K562 (cell line): ENCODE results near the gene CSKMT. TPM values are rescaled to one million over a fixed set of nuclear protein-coding genes. Genes with fewer than 3 reads are reported as not detected.

ENCODE experiments used
- ATAC-seq: fragments of 200-7000 bp; cut with Tn5 transposase; 3 replicates; pipeline ENCODE4 v1.9.1; 2020; ENCODE audit warnings: moderate library complexity
- BruUV-seq: library from RNA; stranded (reverse); fragments of 400-500 nt; replicated peaks from 2 replicates; lab custom pipeline; 2021; lab: Mats Ljungman, UMichigan
- CTCF ChIA-PET: fragments of 300-600 bp; formaldehyde crosslinking; extraction: SDS; loops from one replicate; lab custom pipeline; 2021; ENCODE audit warnings: low intra/inter-chr PET ratio; lab: Yijun Ruan, JAX
- POLR2A ChIA-PET: fragments of 300-600, 350-650 bp; sonication (Branson Sonifier 250); formaldehyde crosslinking; extraction: SDS; loops from one replicate; lab custom pipeline; 2021; ENCODE audit warnings: antibody characterized with exemption, inconsistent platforms; lab: Yijun Ruan, JAX
- DNase-seq, 4 experiments: peaks; one replicate each; pipeline versions ENCODE4 v3.0.0 to v3.0.0-alpha.2; 2011 to 2018; ENCODE audit warnings: low spot score in 3 of 4, mixed read lengths in 3 of 4; ENCODE audit errors: extremely low read depth in 1 of 4
- FAIRE-seq: peaks from 2 replicates; lab custom pipeline; 2011; peaks lifted over from hg19 to GRCh38; lab: Jason Lieb, UNC
- H2AFZ ChIP-seq: 2 replicates; pipeline ENCODE4 v1.6.0; 2011; ENCODE audit warnings: low read depth, low read length, control low read depth, inconsistent platforms
- H3K27ac ChIP-seq: fragments of 200-600 bp; 3 replicates; pipeline ENCODE4 v1.8.0; 2011; ENCODE audit warnings: low read depth, mild to moderate bottlenecking, control low read depth, inconsistent platforms, low read length, moderate library complexity, mixed read lengths; ENCODE audit errors: extremely low read depth
- H3K27me3 ChIP-seq, 2 experiments: fragments of 300-600 bp in 1 of 2; 2 replicates in 1 of 2; 3 replicates in 1 of 2; pipeline versions ENCODE4 v1.6.0 to v1.8.0; 2011; ENCODE audit warnings: inconsistent platforms in 2 of 2, low read length in 2 of 2, mild to moderate bottlenecking in 1 of 2, mixed read lengths in 1 of 2, moderate library complexity in 1 of 2; ENCODE audit not compliant: control insufficient read depth in 2 of 2, insufficient read depth in 2 of 2
- H3K36me3 ChIP-seq: fragments of 300-600 bp; 3 replicates; pipeline ENCODE4 v1.8.0; 2011; ENCODE audit warnings: mild to moderate bottlenecking, low read length, inconsistent platforms; ENCODE audit not compliant: control insufficient read depth, insufficient read depth
- H3K4me1 ChIP-seq, 2 experiments: fragments of 200-600 bp in 1 of 2; replicated peaks in 1 of 2; 2 replicates in 1 of 2; 3 replicates in 1 of 2; pipeline versions ENCODE4 v1.5.1 to v1.8.0; 2011; ENCODE audit warnings: inconsistent platforms in 2 of 2, low read length in 2 of 2, mild to moderate bottlenecking in 1 of 2, mixed read lengths in 1 of 2, moderate library complexity in 1 of 2; ENCODE audit not compliant: control insufficient read depth in 2 of 2, insufficient read depth in 2 of 2
- H3K4me2 ChIP-seq: 2 replicates; pipeline ENCODE4 v1.6.1; 2011; ENCODE audit warnings: low read length, control low read depth, inconsistent platforms, mixed read lengths; ENCODE audit not compliant: insufficient read depth
- H3K4me3 ChIP-seq: fragments of 200-600 bp; sonication (generic), shearing (Covaris generic); 2 replicates; pipeline ENCODE4 v1.5.1; 2016; ENCODE audit warnings: control low read depth, inconsistent platforms
- H3K79me2 ChIP-seq: fragments of 200-600 bp; 3 replicates; pipeline ENCODE4 v1.8.0; 2011; ENCODE audit warnings: low read length, inconsistent platforms; ENCODE audit not compliant: control insufficient read depth, insufficient read depth
- H3K9ac ChIP-seq, 2 experiments: 2 replicates each; pipeline versions ENCODE4 v1.6.0 to v1.6.1; 2011; ENCODE audit warnings: low read depth in 2 of 2, low read length in 2 of 2, control low read depth in 1 of 2, inconsistent platforms in 1 of 2, mild to moderate bottlenecking in 1 of 2, mixed read lengths in 1 of 2; ENCODE audit not compliant: insufficient read depth in 1 of 2
- H3K9me1 ChIP-seq: one replicate; pipeline ENCODE4 v1.6.0; 2011; ENCODE audit warnings: inconsistent platforms, mild to moderate bottlenecking, low read length, moderate library complexity; ENCODE audit not compliant: control insufficient read depth, insufficient read depth
- H3K9me3 ChIP-seq: replicated peaks from 2 replicates; pipeline ENCODE4 v1.5.1; 2011; ENCODE audit warnings: low read depth, low read length, inconsistent platforms; ENCODE audit not compliant: control insufficient read depth, insufficient read depth
- H4K20me1 ChIP-seq: replicated peaks from 2 replicates; pipeline ENCODE4 v1.6.1; 2011; ENCODE audit warnings: low read length, inconsistent platforms, mixed read lengths; ENCODE audit not compliant: control insufficient read depth, insufficient read depth
- CEBPG ChIP-seq, 3 experiments: fragments of 200-800 bp in 1 of 3; sonication (Bioruptor generic) in 1 of 3; sonication (generic) in 1 of 3; formaldehyde crosslinking in 1 of 3; IDR thresholded peaks in 2 of 3; conservative IDR thresholded peaks in 1 of 3; 2 replicates each; pipeline versions ENCODE4 v1.6.1 to v1.8.0; 2016 to 2022; ENCODE audit warnings: missing compliant biosample characterization in 2 of 3, missing genetic modification characterization in 2 of 3, mild to moderate bottlenecking in 1 of 3, missing genetic modification reagents in 1 of 3
- DPF2 ChIP-seq: fragments of 450-650 bp; IDR thresholded peaks from 2 replicates; pipeline ENCODE4 v1.6.1; 2016
- GATA2 ChIP-seq: sonication (generic); formaldehyde crosslinking; IDR thresholded peaks from 2 replicates; pipeline ENCODE4 v1.4.0; 2020; ENCODE audit warnings: mild to moderate bottlenecking, missing genetic modification reagents
- SIN3A ChIP-seq, 2 experiments: fragments of 150-350 bp in 1 of 2; IDR thresholded peaks; 2 replicates each; pipeline ENCODE4 v1.6.1; 2011 to 2016; ENCODE audit warnings: borderline replicate concordance in 2 of 2, low read depth in 2 of 2, low read length in 2 of 2, mild to moderate bottlenecking in 2 of 2, moderate library complexity in 2 of 2; ENCODE audit not compliant: control insufficient read depth in 1 of 2
- SIN3B ChIP-seq: fragments of 450-650 bp; IDR thresholded peaks from 2 replicates; pipeline ENCODE4 v1.6.1; 2017; ENCODE audit warnings: low read depth, mild to moderate bottlenecking, moderate library complexity
- SMARCA4 ChIP-seq: fragments of 450-650 bp; IDR thresholded peaks from 2 replicates; pipeline ENCODE4 v1.6.1; 2016
- ZSCAN29 ChIP-seq: fragments of 450-650 bp; IDR thresholded peaks from 2 replicates; pipeline ENCODE4 v1.6.1; 2017
- WGBS: fragments of 100-300 bp; shearing (Covaris generic); methylation state at CpG from one replicate; pipeline ENCODE4 v1.1.6; 2016; ENCODE audit warnings: low coverage, mixed read lengths; ENCODE audit not compliant: insufficient coverage; ENCODE audit errors: missing lambda C conversion rate; 5-methylcytosine and 5-hydroxymethylcytosine counted together
- in situ Hi-C: fragments of 300-500 bp; cut with MboI; formaldehyde crosslinking; loops from 4 replicates; pipeline ENCODE4 v1.15.0; 2018; ENCODE audit warnings: inconsistent platforms, mixed read lengths
- intact Hi-C: fragments of 100-400 bp; cut with micrococcal nuclease; formaldehyde crosslinking; loops from 2 replicates; pipeline ENCODE4 v1.14.2; 2022
- polyA plus RNA-seq, 8 experiments: library from polyadenylated mRNA; depleted of rRNA in 4 of 8; stranded (reverse) in 5 of 8; unstranded in 3 of 8; fragments of >200 nt; fragmentation: Nextera tagmentation in 2 of 8; fragmentation: Illumina TruSeq in 1 of 8; extraction: Ambion mirVana in 2 of 8; extraction: Trizol in 1 of 8; gene quantifications; 2 replicates each; pipeline versions ENCODE4 v1.2.1 to v1.2.3, GENCODE V29; 2011 to 2014; ENCODE audit warnings: inconsistent platforms in 1 of 8, missing spikeins in 1 of 8
- total RNA-seq, 7 experiments: library from RNA; depleted of rRNA in 6 of 7; stranded (reverse); fragments of >200 nt in 6 of 7; fragmentation: Illumina TruSeq in 2 of 7; extraction: Trizol in 2 of 7; gene quantifications; 2 replicates each; pipeline versions ENCODE4 v1.2.1 to v1.2.3, GENCODE V29; 2011 to 2021; ENCODE audit warnings: low replicate concordance in 1 of 7
- TF ChIP-seq, protein P1 (sequence below): fragments of 250-450 bp; sonication (Bioruptor Pico); IDR thresholded peaks from 2 replicates; pipeline ENCODE4 v1.8.0; 2021; ENCODE audit warnings: moderate library complexity, mild to moderate bottlenecking, inconsistent platforms
- TF ChIP-seq, protein P2 (sequence below): fragments of 450-650 bp; IDR thresholded peaks from 2 replicates; pipeline ENCODE4 v1.6.1; 2016; ENCODE audit warnings: antibody characterized with exemption

Gene CSKMT
- total and polyA plus RNA-seq, 9 of the 15 experiments (the other 6 are each of a cell fraction or from before 2014, with no cell fraction given) = 10.3 to 108 (median 27.2) TPM

DNA sequence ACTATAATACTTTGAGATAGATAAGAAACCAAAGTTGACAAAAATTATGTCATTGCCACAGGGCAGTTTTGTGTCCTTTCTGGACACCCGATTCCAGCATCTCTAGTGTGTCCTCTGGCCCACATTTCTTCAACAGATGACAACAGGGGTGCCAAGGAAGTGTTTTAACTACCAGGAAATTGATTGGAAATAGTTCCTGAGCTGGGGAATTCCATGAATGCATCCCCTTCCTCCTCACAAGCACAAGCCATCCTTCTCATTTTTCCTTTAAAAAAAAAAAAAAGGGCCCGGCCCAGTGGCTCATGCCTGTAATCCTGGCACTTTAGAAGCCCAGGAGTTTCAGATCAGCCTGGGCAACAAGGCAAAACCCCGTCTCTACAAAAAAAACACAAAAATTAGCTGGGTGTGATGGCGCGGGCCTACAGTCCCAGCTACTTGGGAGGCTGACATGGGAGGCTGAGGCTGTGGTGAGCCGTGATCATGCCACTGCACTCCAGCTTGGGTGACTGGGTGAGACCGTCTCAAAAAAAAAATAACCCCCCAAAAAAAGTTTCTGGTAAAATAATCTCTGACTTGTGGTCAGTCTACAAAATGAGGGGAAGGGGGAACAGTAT lies 42.5 kb upstream of the CSKMT start:
- Histone ChIP-seq H3K27ac (peak overlapping the region; percentile 84), H3K9me3 (no peaks in the 10 kb centered on the region), H3K27me3 (no peaks in the 10 kb centered on the region), H4K20me1 (no peaks in the 10 kb centered on the region), H3K79me2 (peaks cover 20% of the 10 kb centered on the region), H3K4me3 (no peak overlapping the region), H3K9me1 (no peaks in the 10 kb centered on the region), H3K4me2 (peak overlapping the region; percentile 93; the same call in 1 of the 2 replicates), H3K4me1 (peaks cover 12% of the 10 kb centered on the region in 2 experiments; a peak in 4 of 5 replicates), H3K36me3 (peaks cover 34% of the 10 kb centered on the region), H3K9ac (peak overlapping the region; percentile 33 to 85; a peak in 3 of 4 replicates), H2AFZ (peak overlapping the region; percentile 79)
- intact Hi-C loops = loop anchor here (1.0 kb wide), 1 partner anchor 105 kb away; the partner anchor contains the start of gene HNRNPUL2
- ChIA-PET CTCF (interaction anchor here (1.6 kb wide), 1 partner anchor 10 kb away, joined by 14 read pairs; the partner anchor contains the start of gene EML3), POLR2A (interaction anchor here (0.6 to 2.6 kb wide), 10 partner anchors 13 to 233 kb away, joined by 3 to 24 read pairs (median 5); partner anchors contain the start of genes C11orf98, CSKMT, GANAB and MTA2)
- in situ Hi-C loops = loop anchor here (10.0 kb wide), 1 partner anchor 1198 kb away; the partner anchor contains the start of gene CPSF7
- BruUV-seq = no TSS peak
- DNase-seq (no peak), ATAC-seq (no peak), FAIRE-seq (no peak)
- WGBS = 93% methylated on average over 6 of the region's 7 CpGs
- TF ChIP-seq GATA2 (CRISPR knock-in tag) = 0 out of 2 replicates have a peak, but pooled peaks have one; percentile 35
- TF ChIP-seq DPF2 = 0 out of 2 replicates have a peak, but pooled peaks have one; percentile 1
- no peak for TF ChIP-seq SIN3A (IDR thresholded peaks at IDR 0.05; ENCODE audit: borderline replicate concordance in 2 of 2, control insufficient read depth in 1 of 2, low read depth in 2 of 2, low read length in 2 of 2)
- TF ChIP-seq, protein P1, sequence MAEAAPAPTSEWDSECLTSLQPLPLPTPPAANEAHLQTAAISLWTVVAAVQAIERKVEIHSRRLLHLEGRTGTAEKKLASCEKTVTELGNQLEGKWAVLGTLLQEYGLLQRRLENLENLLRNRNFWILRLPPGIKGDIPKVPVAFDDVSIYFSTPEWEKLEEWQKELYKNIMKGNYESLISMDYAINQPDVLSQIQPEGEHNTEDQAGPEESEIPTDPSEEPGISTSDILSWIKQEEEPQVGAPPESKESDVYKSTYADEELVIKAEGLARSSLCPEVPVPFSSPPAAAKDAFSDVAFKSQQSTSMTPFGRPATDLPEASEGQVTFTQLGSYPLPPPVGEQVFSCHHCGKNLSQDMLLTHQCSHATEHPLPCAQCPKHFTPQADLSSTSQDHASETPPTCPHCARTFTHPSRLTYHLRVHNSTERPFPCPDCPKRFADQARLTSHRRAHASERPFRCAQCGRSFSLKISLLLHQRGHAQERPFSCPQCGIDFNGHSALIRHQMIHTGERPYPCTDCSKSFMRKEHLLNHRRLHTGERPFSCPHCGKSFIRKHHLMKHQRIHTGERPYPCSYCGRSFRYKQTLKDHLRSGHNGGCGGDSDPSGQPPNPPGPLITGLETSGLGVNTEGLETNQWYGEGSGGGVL (CRISPR knock-in tag) = no peak
- 0 out of 2 replicates have a peak, but pooled peaks have one; percentile 4 for TF ChIP-seq SMARCA4
- no peak for TF ChIP-seq ZSCAN29
- TF ChIP-seq, protein P2, sequence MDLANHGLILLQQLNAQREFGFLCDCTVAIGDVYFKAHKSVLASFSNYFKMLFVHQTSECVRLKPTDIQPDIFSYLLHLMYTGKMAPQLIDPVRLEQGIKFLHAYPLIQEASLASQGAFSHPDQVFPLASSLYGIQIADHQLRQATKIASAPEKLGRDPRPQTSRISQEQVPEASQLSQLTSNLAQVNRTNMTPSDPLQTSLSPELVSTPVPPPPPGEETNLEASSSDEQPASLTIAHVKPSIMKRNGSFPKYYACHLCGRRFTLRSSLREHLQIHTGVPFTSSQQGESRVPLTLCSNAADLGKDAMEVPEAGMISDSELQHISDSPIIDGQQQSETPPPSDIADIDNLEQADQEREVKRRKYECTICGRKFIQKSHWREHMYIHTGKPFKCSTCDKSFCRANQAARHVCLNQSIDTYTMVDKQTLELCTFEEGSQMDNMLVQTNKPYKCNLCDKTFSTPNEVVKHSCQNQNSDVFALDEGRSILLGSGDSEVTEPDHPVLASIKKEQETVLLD = 0 out of 2 replicates have a peak, but pooled peaks have one; percentile 7
- no peak for TF ChIP-seq SIN3B
- TF ChIP-seq CEBPG (CRISPR knock-in tag; IDR thresholded peaks at IDR 0.05) = no peak
- peak in 1 of 2 experiments; percentile 21; a peak in 1 of 4 replicates for TF ChIP-seq CEBPG (tag; conservative IDR thresholded peaks at IDR 0.05 in 1 of 2, IDR thresholded peaks at IDR 0.05 in 1 of 2)
